GM18873 (cell line): Measurements from ENCODE around the gene NDE1.

Experiments
- ATAC-seq: cut with Tn5 transposase; IDR thresholded peaks from one replicate; pipeline ENCODE4 v1.9.1; 2021; ENCODE audit warnings: mild to moderate bottlenecking, moderate library complexity, moderate number of reproducible peaks; ENCODE audit not compliant: unreplicated experiment, low FRiP score

NDE1 gene

DNA sequence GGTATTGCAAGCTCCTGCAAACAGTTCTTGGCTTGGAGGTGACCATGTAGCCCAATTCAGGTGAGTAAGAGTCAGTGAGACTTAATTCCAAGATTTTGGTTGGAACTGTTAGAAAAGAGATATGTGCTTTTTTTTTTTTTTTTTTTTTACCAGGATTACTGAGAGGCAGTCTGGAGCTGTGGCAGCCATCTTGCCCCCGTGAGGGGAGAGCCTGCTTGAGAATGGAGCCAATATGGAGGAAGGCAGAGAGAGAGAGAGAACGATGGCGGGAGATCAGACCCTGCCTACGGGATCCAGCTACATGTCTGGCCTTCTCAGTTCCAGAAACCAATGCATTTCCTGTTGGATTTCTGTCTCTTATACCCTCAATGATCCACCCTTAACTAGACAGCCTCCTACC, 109.0 kb downstream of the NDE1 start:
- ATAC-seq: no peak

DNA sequence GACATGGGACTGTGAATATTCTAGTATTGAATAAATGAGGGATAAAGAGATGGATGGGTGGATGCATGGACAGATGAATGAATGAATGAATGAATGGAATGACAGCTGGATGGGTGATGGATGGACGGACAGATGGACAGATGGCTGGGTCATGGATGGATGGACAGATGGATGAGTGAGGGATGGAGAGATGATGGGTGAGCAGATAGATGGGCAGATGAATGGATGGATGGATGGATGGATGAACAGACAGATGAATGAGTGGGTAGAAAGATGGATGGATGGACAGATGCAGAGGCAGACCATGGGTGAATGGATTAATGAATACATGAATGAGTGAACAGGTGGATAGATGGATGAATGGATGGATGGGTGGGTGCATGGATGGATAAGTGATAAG, 110.1 kb downstream of the NDE1 start:
- no peak for ATAC-seq

DNA sequence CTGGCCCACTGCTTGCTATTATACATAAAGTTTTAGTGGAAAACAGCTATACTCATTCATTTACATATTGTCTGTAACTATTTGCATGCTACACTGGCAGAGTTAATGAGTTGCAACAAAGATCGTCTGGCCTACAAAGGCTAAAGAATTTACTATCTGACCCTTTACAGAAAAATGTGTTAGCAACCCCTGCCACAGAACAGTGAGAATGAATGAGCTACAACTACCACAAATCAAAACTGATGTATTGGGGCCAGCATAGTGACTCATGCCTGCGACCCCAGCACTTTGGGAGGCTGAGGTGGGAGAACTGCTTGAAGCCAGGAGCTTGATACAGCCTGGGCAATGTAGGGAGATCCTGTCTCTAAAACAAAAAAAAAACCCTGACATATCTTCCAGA, 114.1 kb downstream of the NDE1 start:
- no peak for ATAC-seq

GRCh38 chr16:15765116-15765515, 115.1 kb downstream of the NDE1 start:
- ATAC-seq: no peak

- ATAC-seq: peak; percentile 56
These were observed 115.8 kb downstream of the NDE1 start for GRCh38 chr16:15765880-15766279.

DNA sequence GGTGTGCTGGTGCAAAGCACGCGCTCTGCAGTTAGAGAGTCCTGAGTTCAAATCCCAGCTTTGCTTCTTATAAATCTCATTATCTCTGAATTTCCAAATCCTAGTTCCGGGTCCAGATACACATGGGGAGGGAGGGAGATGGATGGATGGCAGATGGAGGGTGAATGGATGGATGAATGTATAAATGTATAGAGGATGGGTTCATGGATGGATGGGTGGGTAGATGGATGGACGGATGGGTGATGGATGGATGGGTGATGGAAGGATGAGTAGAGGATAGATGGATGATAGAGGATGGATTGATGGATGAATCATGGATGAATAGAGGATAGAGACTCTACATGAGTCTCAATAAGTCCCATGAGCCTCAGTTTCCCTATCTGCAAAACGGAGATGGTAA, 116.9 kb downstream of the NDE1 start:
- ATAC-seq: no peak

GRCh38 chr16:15768201-15768600, 118.2 kb downstream of the NDE1 start:
- no peak for ATAC-seq

DNA sequence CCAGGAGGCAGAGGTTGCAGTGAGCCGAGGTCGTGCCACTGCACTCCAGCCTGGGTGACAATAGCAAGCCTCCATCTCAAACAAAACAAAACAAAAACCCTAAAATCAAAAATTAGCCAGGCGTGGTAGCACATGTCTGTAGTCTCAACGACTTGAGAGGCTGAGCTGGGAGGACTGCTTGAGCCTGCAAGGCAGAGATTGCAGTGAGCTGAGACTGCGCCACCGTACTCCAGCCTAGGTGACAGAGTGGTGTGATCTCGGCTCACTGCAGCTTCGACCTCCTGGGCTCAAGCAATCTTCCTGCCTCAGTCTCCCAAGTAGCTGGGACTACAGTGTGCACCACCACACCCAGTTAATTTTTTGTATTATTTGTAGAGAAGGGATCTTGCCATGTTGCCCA, 119.2 kb downstream of the NDE1 start:
- no peak for ATAC-seq

DNA sequence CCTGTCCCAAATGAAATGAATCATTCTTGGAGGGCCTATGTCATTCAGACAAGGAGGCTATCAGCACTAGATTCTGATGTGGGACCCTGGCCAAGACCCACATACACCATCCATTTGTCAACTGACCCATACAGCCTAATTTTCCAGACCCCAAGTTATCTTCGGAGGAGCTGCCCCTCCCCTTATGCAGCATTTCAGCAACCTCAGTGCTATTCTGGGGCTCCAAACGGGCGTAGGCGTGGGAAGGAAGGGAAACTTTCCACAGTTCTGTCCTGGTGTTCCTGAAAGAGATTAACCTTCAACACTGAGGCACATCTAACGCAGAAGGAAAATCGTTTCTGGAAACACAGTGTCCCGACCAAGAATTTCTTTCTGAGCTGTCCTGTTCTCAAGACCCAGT, 120.1 kb downstream of the NDE1 start:
- ATAC-seq: no peak

- no peak for ATAC-seq
These were observed 120.5 kb downstream of the NDE1 start for GRCh38 chr16:15770512-15770911.

DNA sequence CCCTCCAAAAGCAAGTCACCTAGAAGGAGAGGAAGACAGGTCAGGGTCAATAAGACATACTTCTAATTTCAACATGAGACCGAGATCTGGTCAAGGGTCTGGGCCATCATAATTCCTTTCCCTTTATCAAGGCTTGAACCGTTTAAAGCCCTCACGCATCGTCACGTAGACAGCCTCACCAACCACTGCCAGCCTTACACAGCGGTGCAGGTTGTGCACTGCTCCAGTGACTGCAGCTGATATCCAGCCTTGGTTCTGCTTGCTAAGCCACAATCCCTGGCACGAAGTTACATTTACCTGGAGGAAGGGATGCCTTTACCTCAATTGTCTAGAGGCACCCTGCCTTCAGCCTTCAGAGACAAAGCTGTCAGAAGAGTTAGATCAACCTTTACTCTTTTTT, 121.6 kb downstream of the NDE1 start:
- no peak for ATAC-seq

DNA sequence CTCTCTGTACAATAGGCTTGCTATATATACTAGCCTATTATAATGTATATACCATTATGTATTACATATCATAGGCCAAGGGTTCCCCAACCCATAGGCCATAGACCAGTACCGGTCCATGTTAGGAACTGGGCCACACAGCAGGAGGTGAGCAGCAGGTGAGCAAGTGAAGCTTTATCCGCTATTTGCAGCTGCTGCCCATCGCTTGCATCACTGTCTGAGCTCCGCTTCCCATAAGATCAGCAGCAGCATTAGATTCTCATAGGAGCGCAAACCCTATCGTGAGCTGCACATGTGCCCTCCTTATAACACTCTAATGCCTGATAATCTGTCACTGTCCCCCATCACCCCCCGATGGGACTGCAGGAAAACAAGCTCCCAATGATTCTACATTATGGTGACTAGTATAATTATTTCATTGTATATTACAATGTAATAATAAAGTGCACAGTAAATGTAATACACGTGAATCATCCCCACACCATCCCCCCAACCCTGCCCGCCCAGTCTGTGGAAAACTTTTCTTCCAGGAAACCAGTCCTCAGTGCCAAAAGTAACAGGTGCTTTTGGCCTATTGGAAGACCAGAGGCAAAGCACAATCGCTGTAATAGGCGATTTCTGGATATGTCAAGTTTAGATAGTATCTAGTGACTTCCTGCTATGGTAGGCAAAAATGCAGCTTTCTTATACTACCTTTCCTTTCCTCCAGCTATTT, 122.7 kb downstream of the NDE1 start:
- ATAC-seq: no peak

GRCh38 chr16:15773968-15774367, 123.9 kb downstream of the NDE1 start:
- ATAC-seq: no peak

DNA sequence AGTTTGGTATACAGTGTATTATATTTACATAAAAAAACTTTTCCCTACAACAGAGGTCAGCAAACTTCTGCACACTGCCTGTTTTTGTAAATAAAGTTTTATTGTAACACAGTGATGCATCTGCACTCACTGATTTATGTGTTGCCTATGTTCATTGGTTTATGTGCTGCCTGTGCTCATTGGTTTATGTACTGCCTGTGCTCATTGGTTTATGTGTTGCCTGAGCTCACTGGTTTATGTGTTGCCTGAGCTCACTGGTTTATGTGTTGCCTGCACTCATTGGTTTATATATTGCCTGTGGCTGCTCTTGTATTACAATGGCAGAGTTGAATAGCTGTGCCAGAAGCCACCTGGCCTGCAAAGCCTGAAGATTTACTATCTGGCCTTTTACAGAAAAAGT, 125.2 kb downstream of the NDE1 start:
- ATAC-seq: no peak

- no peak for ATAC-seq
These were observed 125.7 kb downstream of the NDE1 start for GRCh38 chr16:15775663-15776304.
